Right forelimb (tissue), 1 donor: ENCODE results near the gene CLDND2.

Source experiments
- DNase-seq: peaks from one replicate; pipeline ENCODE4 v3.0.0-alpha.2; 2018

The CLDND2 gene

GRCh38 chr19:51327066-51328001, 41.5 kb downstream of the CLDND2 start:
- DNase-seq: peak; percentile 65

GRCh38 chr19:51326216-51327065, 42.4 kb downstream of the CLDND2 start:
- DNase-seq: no peak

- DNase-seq: no peak
These were observed 43.4 kb downstream of the CLDND2 start for GRCh38 chr19:51325161-51325976.

GRCh38 chr19:51324167-51324481, 44.7 kb downstream of the CLDND2 start:
- DNase-seq: no peak

- no peak for DNase-seq
These were observed 45.2 kb downstream of the CLDND2 start for GRCh38 chr19:51323481-51324166.

GRCh38 chr19:51321799-51322198, 47.0 kb downstream of the CLDND2 start:
- no peak for DNase-seq

GRCh38 chr19:51320280-51320657, 48.5 kb downstream of the CLDND2 start:
- no peak for DNase-seq

GRCh38 chr19:51319649-51320279, 49.0 kb downstream of the CLDND2 start:
- no peak for DNase-seq

GRCh38 chr19:51318687-51319648, 49.8 kb downstream of the CLDND2 start:
- no peak for DNase-seq

GRCh38 chr19:51317968-51318367, 50.8 kb downstream of the CLDND2 start:
- DNase-seq: no peak

- no peak for DNase-seq
These were observed 51.4 kb downstream of the CLDND2 start for GRCh38 chr19:51317376-51317775.
